HG03521 (cell line): Measurements from ENCODE around the gene ADGRF1.
"Not testable (repeated sequence)": the region's sequence is repeated elsewhere in the genome, so short reads cannot be mapped to it uniquely, and the experiment has no call there.

Experiments used
- ATAC-seq: cut with Tn5 transposase; IDR thresholded peaks from one replicate; pipeline ENCODE4 v1.9.1; 2021; ENCODE audit warnings: mild to moderate bottlenecking, moderate library complexity; ENCODE audit not compliant: unreplicated experiment

ADGRF1 gene

GRCh38 chr6:47061309-47062300 is 19.5 kb upstream of the ADGRF1 start:
- ATAC-seq = no peak

- ATAC-seq = no peak
These were observed 17.2 kb upstream of the ADGRF1 start for GRCh38 chr6:47059216-47059885.

GRCh38 chr6:47057830-47058540 is 15.9 kb upstream of the ADGRF1 start:
- ATAC-seq = no peak

- no peak for ATAC-seq
These were observed 14.7 kb upstream of the ADGRF1 start for GRCh38 chr6:47056832-47057231.

GRCh38 chr6:47054302-47054701 is 12.2 kb upstream of the ADGRF1 start:
- not testable (repeated sequence) for ATAC-seq

GRCh38 chr6:47048638-47049037 is 6.5 kb upstream of the ADGRF1 start:
- no peak for ATAC-seq

GRCh38 chr6:47047479-47048407 is 5.6 kb upstream of the ADGRF1 start:
- ATAC-seq = peak; percentile 86

- no peak for ATAC-seq
These were observed 5.0 kb upstream of the ADGRF1 start for GRCh38 chr6:47047097-47047478.

- no peak for ATAC-seq
These were observed 2.3 kb upstream of the ADGRF1 start for GRCh38 chr6:47044397-47044796.

- no peak for ATAC-seq
These were observed 1.2 kb upstream of the ADGRF1 start for GRCh38 chr6:47043286-47043685.

GRCh38 chr6:47041741-47042140 is 391 bp downstream of the ADGRF1 start:
- no peak for ATAC-seq

- no peak for ATAC-seq
These were observed 7.2 kb downstream of the ADGRF1 start for GRCh38 chr6:47034926-47035325.

GRCh38 chr6:47034421-47034820 is 7.7 kb downstream of the ADGRF1 start:
- no peak for ATAC-seq

GRCh38 chr6:47032974-47033765 is 9.0 kb downstream of the ADGRF1 start:
- ATAC-seq = no peak

- ATAC-seq = no peak
These were observed 10.5 kb downstream of the ADGRF1 start for GRCh38 chr6:47031656-47032055.

- no peak for ATAC-seq
These were observed 12.1 kb downstream of the ADGRF1 start for GRCh38 chr6:47029865-47030561.

- ATAC-seq = no peak
These were observed 13.2 kb downstream of the ADGRF1 start for GRCh38 chr6:47028835-47029360.

- no peak for ATAC-seq
These were observed 14.8 kb downstream of the ADGRF1 start for GRCh38 chr6:47027315-47027714.

- no peak for ATAC-seq
These were observed 15.5 kb downstream of the ADGRF1 start for GRCh38 chr6:47026679-47027078.
